GM23338 (cell line): ENCODE data around the gene ILKAP. TPM values are rescaled to one million over a fixed set of nuclear protein-coding genes. Genes with fewer than 3 reads are reported as not detected.

Experiments used
- ATAC-seq: fragments of 200-7000 bp; cut with Tn5 transposase; 3 replicates; pipeline ENCODE4 v1.9.1; 2020
- DNase-seq: peaks from one replicate; pipeline ENCODE4 v3.0.0-alpha.2; 2015; ENCODE audit warnings: low spot score
- H2AFZ ChIP-seq: fragments of 200-600 bp; sonication (generic); 2 replicates; pipeline ENCODE4 v1.8.0; 2016; ENCODE audit warnings: antibody characterized with exemption, mild to moderate bottlenecking, moderate library complexity
- H3F3A ChIP-seq: fragments of 200-600 bp; sonication (generic); replicated peaks from 2 replicates; pipeline ENCODE4 v1.8.0; 2017; ENCODE audit warnings: antibody characterized with exemption, mixed run types, low read depth
- H3K27ac ChIP-seq: fragments of 200-600 bp; sonication (generic); 2 replicates; pipeline ENCODE4 v1.6.1; 2016; ENCODE audit warnings: low read depth
- H3K27me3 ChIP-seq: fragments of 200-600 bp; sonication (generic); 2 replicates; pipeline ENCODE4 v1.8.0; 2016; ENCODE audit warnings: mild to moderate bottlenecking, mixed run types, moderate library complexity; ENCODE audit not compliant: insufficient read depth
- H3K36me3 ChIP-seq: fragments of 200-600 bp; sonication (generic); 2 replicates; pipeline ENCODE4 v1.8.0; 2016; ENCODE audit warnings: mild to moderate bottlenecking; ENCODE audit not compliant: insufficient read depth
- H3K4me1 ChIP-seq: fragments of 200-600 bp; sonication (generic); 2 replicates; pipeline ENCODE4 v1.8.0; 2016; ENCODE audit warnings: mild to moderate bottlenecking, moderate library complexity; ENCODE audit not compliant: insufficient read depth
- H3K4me2 ChIP-seq: fragments of 200-600 bp; sonication (generic); 2 replicates; pipeline ENCODE4 v1.7.1; 2017; ENCODE audit warnings: mixed run types
- H3K4me3 ChIP-seq: fragments of 200-600 bp; sonication (generic); 2 replicates; pipeline ENCODE4 v1.6.1; 2016; ENCODE audit warnings: mixed run types
- H3K79me2 ChIP-seq: fragments of 200-600 bp; sonication (generic); replicated peaks from 2 replicates; pipeline ENCODE4 v1.8.0; 2017; ENCODE audit warnings: mild to moderate bottlenecking; ENCODE audit not compliant: insufficient read depth
- H3K9me2 ChIP-seq: fragments of 200-600 bp; sonication (generic); 2 replicates; pipeline ENCODE4 v1.8.0; 2017; ENCODE audit not compliant: insufficient read depth
- H4K20me1 ChIP-seq: fragments of 200-600 bp; sonication (generic); replicated peaks from 2 replicates; pipeline ENCODE4 v1.8.0; 2017; ENCODE audit warnings: mild to moderate bottlenecking; ENCODE audit not compliant: insufficient read depth
- H3K27ac Mint-ChIP-seq: 2 replicates; pipeline ENCODE4 v1.8.0; 2020; ENCODE audit warnings: inconsistent platforms, mild to moderate bottlenecking, moderate library complexity, mixed read lengths
- H3K27me3 Mint-ChIP-seq: 3 replicates; pipeline ENCODE4 v1.8.0; 2022; ENCODE audit warnings: low read depth, mild to moderate bottlenecking, moderate library complexity, mixed read lengths, inconsistent platforms; ENCODE audit not compliant: insufficient read depth, poor library complexity
- H3K36me3 Mint-ChIP-seq: 3 replicates; pipeline ENCODE4 v1.8.0; 2021; ENCODE audit warnings: low read depth, mild to moderate bottlenecking, inconsistent platforms, moderate library complexity, mixed read lengths
- H3K4me1 Mint-ChIP-seq: 3 replicates; pipeline ENCODE4 v1.8.0; 2020; ENCODE audit warnings: mild to moderate bottlenecking, inconsistent platforms, mixed read lengths
- H3K4me3 Mint-ChIP-seq: 3 replicates; pipeline ENCODE4 v1.8.0; 2021; ENCODE audit warnings: moderate library complexity, mild to moderate bottlenecking, inconsistent platforms, mixed read lengths
- H3K9me3 Mint-ChIP-seq: 3 replicates; pipeline ENCODE4 v1.8.0; 2020; ENCODE audit warnings: moderate library complexity, mild to moderate bottlenecking, inconsistent platforms, mixed read lengths
- CREB1 ChIP-seq: fragments of 250-450 bp; sonication (Bioruptor Pico); IDR thresholded peaks from 2 replicates; pipeline ENCODE4 v1.5.0; 2020; ENCODE audit warnings: low read depth, mild to moderate bottlenecking, moderate library complexity
- EZH2 ChIP-seq: fragments of 200-600 bp; sonication (generic); IDR thresholded peaks from one replicate; pipeline ENCODE4 v1.8.0; 2017; ENCODE audit warnings: antibody characterized with exemption, mild to moderate bottlenecking, low read depth; ENCODE audit not compliant: unreplicated experiment
- EZH2phosphoT487 ChIP-seq: fragments of 200-600 bp; sonication (generic); IDR thresholded peaks from one replicate; pipeline ENCODE4 v1.8.1; 2018; ENCODE audit warnings: antibody characterized with exemption; ENCODE audit not compliant: unreplicated experiment
- JUNB ChIP-seq: IDR thresholded peaks from one replicate; pipeline ENCODE4 v1.6.1; 2016; ENCODE audit warnings: antibody characterized with exemption; ENCODE audit not compliant: unreplicated experiment
- NANOG ChIP-seq: IDR thresholded peaks from 2 replicates; pipeline ENCODE4 v1.6.1; 2016; ENCODE audit warnings: antibody characterized with exemption, borderline replicate concordance
- POLR2AphosphoS5 ChIP-seq: IDR thresholded peaks from 2 replicates; pipeline ENCODE4 v1.6.1; 2016; ENCODE audit warnings: antibody characterized with exemption, low read depth
- STAT1 ChIP-seq: IDR thresholded peaks from one replicate; pipeline ENCODE4 v1.6.1; 2016; ENCODE audit warnings: antibody characterized with exemption; ENCODE audit not compliant: unreplicated experiment
- ZNF114 ChIP-seq: fragments of 250-450 bp; sonication (Bioruptor Pico); IDR thresholded peaks from 2 replicates; pipeline ENCODE4 v1.5.0; 2020; ENCODE audit warnings: mild to moderate bottlenecking, moderate library complexity
- ZNF331 ChIP-seq: fragments of 250-450 bp; sonication (Bioruptor Pico); IDR thresholded peaks from 2 replicates; pipeline ENCODE4 v1.5.0; 2020; ENCODE audit warnings: low read depth, mild to moderate bottlenecking, moderate library complexity
- polyA plus RNA-seq: library from polyadenylated mRNA; unstranded; fragments of >200 nt; fragmentation: Nextera tagmentation; extraction: Ambion mirVana; gene quantifications from 2 replicates; pipeline ENCODE4 v1.2.1, GENCODE V29; 2016
- total RNA-seq: library from RNA; depleted of rRNA; stranded (reverse); fragments of >200 nt; shearing (Covaris generic); gene quantifications from 2 replicates; pipeline ENCODE4 v1.2.3, GENCODE V29; 2014
- TF ChIP-seq, protein P1 (sequence below): IDR thresholded peaks from 2 replicates; pipeline ENCODE4 v1.6.1; 2016; ENCODE audit warnings: antibody characterized with exemption
- TF ChIP-seq, protein P2 (sequence below): IDR thresholded peaks from one replicate; pipeline ENCODE4 v1.6.1; 2018; ENCODE audit warnings: antibody characterized with exemption; ENCODE audit not compliant: unreplicated experiment
- TF ChIP-seq, protein P3 (sequence below): fragments of 250-450 bp; sonication (Bioruptor Pico); IDR thresholded peaks from 2 replicates; pipeline ENCODE4 v1.5.0; 2020; ENCODE audit warnings: mild to moderate bottlenecking, moderate library complexity
- TF ChIP-seq, protein P4 (sequence below), 2 experiments: fragments of 200-600 bp in 1 of 2; sonication (generic) in 1 of 2; conservative IDR thresholded peaks; 2 replicates each; pipeline versions ENCODE4 v1.5.1 to v1.6.1; 2016 to 2017; ENCODE audit warnings: antibody characterized with exemption in 2 of 2, low read depth in 2 of 2, mild to moderate bottlenecking in 2 of 2, moderate library complexity in 1 of 2

ILKAP gene
- total and polyA plus RNA-seq, 2 experiments from 2014 or later: 17.0 to 35.9 TPM

DNA sequence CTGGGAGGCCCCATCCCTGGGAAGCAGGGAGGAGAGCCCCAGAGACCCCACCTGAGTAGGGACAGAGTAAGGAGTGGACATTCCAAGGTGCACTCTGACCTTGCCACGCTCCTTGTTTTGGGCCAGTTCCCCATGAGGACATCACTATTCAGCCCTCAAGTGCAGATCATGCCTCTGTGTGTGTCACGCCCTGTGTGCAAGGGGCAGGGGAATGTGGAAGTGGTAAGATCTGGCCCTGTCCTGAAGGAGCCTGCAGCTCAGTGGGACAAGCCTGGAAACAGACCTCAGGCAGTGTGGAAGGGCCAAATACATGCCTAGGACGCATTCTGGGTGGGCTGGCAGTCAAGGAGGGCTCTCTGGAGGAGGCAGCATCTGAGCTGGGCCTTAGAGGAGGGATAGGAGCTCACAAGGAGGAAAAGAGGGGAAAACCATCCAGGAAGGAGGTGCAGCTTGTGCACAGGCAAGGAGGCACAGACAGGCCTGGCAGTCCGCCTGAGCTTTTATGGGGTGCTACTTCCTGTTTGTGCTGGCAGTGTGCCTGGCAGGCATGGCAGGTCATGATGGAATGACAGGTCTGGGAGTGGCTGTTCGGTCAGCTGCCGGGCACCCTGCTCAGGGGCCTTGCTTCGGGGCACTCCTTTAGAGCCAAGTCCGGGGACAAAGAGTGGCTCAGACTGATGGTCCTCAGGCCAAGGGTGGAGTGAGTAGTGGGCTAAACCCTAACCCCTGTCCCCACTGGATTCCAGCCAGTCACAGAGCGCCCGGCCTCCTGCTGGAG, 61.8 kb downstream of the ILKAP start:
- no peak overlapping the region for H3K4me3 ChIP-seq
- peaks cover 5% of the 10 kb centered on the region for H3K27me3 Mint-ChIP-seq
- H2AFZ ChIP-seq: no peak overlapping the region
- no peaks in the 10 kb centered on the region for H4K20me1 ChIP-seq
- no peaks in the 10 kb centered on the region; the same call in 2 of the 3 replicates for H3K4me1 Mint-ChIP-seq
- no peaks in the 10 kb centered on the region for H3K4me1 ChIP-seq
- no peaks in the 10 kb centered on the region for H3F3A ChIP-seq
- H3K36me3 ChIP-seq: no peaks in the 10 kb centered on the region
- no peak for ATAC-seq
- no peaks in the 10 kb centered on the region for H3K36me3 Mint-ChIP-seq
- H3K4me2 ChIP-seq: no peak overlapping the region
- no peak for DNase-seq
- H3K9me3 Mint-ChIP-seq: no peaks in the 10 kb centered on the region
- H3K27ac Mint-ChIP-seq: peak overlapping the region; percentile 58; the same call in 1 of the 2 replicates
- no peaks in the 10 kb centered on the region for H3K9me2 ChIP-seq
- TF ChIP-seq STAT1 (no peak), EZH2phosphoT487 (no peak), NANOG (no peak), JUNB (no peak), ZNF331 (CRISPR knock-in tag) (no peak), EZH2 (no peak), CREB1 (CRISPR knock-in tag) (no peak), POLR2AphosphoS5 (no peak), ZNF114 (CRISPR knock-in tag) (no peak)
- TF ChIP-seq, protein P1, sequence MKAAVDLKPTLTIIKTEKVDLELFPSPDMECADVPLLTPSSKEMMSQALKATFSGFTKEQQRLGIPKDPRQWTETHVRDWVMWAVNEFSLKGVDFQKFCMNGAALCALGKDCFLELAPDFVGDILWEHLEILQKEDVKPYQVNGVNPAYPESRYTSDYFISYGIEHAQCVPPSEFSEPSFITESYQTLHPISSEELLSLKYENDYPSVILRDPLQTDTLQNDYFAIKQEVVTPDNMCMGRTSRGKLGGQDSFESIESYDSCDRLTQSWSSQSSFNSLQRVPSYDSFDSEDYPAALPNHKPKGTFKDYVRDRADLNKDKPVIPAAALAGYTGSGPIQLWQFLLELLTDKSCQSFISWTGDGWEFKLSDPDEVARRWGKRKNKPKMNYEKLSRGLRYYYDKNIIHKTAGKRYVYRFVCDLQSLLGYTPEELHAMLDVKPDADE: no peak
- TF ChIP-seq, protein P2, sequence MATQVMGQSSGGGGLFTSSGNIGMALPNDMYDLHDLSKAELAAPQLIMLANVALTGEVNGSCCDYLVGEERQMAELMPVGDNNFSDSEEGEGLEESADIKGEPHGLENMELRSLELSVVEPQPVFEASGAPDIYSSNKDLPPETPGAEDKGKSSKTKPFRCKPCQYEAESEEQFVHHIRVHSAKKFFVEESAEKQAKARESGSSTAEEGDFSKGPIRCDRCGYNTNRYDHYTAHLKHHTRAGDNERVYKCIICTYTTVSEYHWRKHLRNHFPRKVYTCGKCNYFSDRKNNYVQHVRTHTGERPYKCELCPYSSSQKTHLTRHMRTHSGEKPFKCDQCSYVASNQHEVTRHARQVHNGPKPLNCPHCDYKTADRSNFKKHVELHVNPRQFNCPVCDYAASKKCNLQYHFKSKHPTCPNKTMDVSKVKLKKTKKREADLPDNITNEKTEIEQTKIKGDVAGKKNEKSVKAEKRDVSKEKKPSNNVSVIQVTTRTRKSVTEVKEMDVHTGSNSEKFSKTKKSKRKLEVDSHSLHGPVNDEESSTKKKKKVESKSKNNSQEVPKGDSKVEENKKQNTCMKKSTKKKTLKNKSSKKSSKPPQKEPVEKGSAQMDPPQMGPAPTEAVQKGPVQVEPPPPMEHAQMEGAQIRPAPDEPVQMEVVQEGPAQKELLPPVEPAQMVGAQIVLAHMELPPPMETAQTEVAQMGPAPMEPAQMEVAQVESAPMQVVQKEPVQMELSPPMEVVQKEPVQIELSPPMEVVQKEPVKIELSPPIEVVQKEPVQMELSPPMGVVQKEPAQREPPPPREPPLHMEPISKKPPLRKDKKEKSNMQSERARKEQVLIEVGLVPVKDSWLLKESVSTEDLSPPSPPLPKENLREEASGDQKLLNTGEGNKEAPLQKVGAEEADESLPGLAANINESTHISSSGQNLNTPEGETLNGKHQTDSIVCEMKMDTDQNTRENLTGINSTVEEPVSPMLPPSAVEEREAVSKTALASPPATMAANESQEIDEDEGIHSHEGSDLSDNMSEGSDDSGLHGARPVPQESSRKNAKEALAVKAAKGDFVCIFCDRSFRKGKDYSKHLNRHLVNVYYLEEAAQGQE: no peak
- TF ChIP-seq, protein P3, sequence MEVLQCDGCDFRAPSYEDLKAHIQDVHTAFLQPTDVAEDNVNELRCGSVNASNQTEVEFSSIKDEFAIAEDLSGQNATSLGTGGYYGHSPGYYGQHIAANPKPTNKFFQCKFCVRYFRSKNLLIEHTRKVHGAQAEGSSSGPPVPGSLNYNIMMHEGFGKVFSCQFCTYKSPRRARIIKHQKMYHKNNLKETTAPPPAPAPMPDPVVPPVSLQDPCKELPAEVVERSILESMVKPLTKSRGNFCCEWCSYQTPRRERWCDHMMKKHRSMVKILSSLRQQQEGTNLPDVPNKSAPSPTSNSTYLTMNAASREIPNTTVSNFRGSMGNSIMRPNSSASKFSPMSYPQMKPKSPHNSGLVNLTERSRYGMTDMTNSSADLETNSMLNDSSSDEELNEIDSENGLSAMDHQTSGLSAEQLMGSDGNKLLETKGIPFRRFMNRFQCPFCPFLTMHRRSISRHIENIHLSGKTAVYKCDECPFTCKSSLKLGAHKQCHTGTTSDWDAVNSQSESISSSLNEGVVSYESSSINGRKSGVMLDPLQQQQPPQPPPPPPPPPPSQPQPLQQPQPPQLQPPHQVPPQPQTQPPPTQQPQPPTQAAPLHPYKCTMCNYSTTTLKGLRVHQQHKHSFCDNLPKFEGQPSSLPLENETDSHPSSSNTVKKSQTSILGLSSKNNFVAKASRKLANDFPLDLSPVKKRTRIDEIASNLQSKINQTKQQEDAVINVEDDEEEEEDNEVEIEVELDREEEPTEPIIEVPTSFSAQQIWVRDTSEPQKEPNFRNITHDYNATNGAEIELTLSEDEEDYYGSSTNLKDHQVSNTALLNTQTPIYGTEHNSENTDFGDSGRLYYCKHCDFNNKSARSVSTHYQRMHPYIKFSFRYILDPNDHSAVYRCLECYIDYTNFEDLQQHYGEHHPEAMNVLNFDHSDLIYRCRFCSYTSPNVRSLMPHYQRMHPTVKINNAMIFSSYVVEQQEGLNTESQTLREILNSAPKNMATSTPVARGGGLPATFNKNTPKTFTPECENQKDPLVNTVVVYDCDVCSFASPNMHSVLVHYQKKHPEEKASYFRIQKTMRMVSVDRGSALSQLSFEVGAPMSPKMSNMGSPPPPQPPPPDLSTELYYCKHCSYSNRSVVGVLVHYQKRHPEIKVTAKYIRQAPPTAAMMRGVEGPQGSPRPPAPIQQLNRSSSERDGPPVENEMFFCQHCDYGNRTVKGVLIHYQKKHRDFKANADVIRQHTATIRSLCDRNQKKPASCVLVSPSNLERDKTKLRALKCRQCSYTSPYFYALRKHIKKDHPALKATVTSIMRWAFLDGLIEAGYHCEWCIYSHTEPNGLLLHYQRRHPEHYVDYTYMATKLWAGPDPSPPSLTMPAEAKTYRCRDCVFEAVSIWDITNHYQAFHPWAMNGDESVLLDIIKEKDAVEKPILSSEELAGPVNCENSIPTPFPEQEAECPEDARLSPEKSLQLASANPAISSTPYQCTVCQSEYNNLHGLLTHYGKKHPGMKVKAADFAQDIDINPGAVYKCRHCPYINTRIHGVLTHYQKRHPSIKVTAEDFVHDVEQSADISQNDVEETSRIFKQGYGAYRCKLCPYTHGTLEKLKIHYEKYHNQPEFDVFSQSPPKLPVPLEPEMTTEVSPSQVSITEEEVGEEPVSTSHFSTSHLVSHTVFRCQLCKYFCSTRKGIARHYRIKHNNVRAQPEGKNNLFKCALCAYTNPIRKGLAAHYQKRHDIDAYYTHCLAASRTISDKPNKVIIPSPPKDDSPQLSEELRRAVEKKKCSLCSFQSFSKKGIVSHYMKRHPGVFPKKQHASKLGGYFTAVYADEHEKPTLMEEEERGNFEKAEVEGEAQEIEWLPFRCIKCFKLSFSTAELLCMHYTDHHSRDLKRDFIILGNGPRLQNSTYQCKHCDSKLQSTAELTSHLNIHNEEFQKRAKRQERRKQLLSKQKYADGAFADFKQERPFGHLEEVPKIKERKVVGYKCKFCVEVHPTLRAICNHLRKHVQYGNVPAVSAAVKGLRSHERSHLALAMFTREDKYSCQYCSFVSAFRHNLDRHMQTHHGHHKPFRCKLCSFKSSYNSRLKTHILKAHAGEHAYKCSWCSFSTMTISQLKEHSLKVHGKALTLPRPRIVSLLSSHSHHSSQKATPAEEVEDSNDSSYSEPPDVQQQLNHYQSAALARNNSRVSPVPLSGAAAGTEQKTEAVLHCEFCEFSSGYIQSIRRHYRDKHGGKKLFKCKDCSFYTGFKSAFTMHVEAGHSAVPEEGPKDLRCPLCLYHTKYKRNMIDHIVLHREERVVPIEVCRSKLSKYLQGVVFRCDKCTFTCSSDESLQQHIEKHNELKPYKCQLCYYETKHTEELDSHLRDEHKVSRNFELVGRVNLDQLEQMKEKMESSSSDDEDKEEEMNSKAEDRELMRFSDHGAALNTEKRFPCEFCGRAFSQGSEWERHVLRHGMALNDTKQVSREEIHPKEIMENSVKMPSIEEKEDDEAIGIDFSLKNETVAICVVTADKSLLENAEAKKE (CRISPR knock-in tag): no peak
- TF ChIP-seq, protein P4, sequence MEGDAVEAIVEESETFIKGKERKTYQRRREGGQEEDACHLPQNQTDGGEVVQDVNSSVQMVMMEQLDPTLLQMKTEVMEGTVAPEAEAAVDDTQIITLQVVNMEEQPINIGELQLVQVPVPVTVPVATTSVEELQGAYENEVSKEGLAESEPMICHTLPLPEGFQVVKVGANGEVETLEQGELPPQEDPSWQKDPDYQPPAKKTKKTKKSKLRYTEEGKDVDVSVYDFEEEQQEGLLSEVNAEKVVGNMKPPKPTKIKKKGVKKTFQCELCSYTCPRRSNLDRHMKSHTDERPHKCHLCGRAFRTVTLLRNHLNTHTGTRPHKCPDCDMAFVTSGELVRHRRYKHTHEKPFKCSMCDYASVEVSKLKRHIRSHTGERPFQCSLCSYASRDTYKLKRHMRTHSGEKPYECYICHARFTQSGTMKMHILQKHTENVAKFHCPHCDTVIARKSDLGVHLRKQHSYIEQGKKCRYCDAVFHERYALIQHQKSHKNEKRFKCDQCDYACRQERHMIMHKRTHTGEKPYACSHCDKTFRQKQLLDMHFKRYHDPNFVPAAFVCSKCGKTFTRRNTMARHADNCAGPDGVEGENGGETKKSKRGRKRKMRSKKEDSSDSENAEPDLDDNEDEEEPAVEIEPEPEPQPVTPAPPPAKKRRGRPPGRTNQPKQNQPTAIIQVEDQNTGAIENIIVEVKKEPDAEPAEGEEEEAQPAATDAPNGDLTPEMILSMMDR (conservative IDR thresholded peaks at IDR 0.05; ENCODE audit: low read depth in 2 of 2): no peak
- no peaks in the 10 kb centered on the region for H3K79me2 ChIP-seq
- H3K27ac ChIP-seq: no peak overlapping the region
- no peaks in the 10 kb centered on the region for H3K27me3 ChIP-seq
- no peak overlapping the region for H3K4me3 Mint-ChIP-seq
